Right lobe of liver (tissue), 6 donors: Measurements from ENCODE around the gene ATP10A. TPM values are rescaled to one million over a fixed set of nuclear protein-coding genes. Genes with fewer than 3 reads are reported as not detected.

Experiments
- ATAC-seq, 4 donors: fragments of 200-7000 bp; cut with Tn5 transposase; one replicate each; pipeline ENCODE4 v1.9.1; 2020; ENCODE audit warnings: mild to moderate bottlenecking in 4 of 4, moderate library complexity in 4 of 4
- DNase-seq, 3 donors: peaks; one replicate each; pipeline ENCODE4 v3.0.0-alpha.2; 2020
- H3K27ac ChIP-seq, 3 donors: fragments of 200-600 bp; one replicate each; pipeline ENCODE4 v1.8.0; 2022
- H3K27me3 ChIP-seq, 2 donors: fragments of 200-600 bp; one replicate each; pipeline ENCODE4 v1.8.0; 2022
- H3K36me3 ChIP-seq, 4 donors: fragments of 200-600 bp; sonication (generic) in 1 of 4; one replicate each; pipeline versions ENCODE4 v1.5.1 to v1.8.0; 2017 to 2022; ENCODE audit warnings: control low read depth in 1 of 4
- H3K4me1 ChIP-seq, 4 donors: fragments of 200-600 bp; sonication (generic) in 1 of 4; one replicate each; pipeline versions ENCODE4 v1.5.1 to v1.8.0; 2017 to 2022; ENCODE audit warnings: control low read depth in 1 of 4
- H3K4me3 ChIP-seq, 3 donors: fragments of 200-600 bp; one replicate each; pipeline ENCODE4 v1.8.0; 2022
- H3K9me3 ChIP-seq, 4 donors: fragments of 200-600 bp; sonication (generic) in 1 of 4; one replicate each; pipeline versions ENCODE4 v1.5.1 to v1.8.0; 2017 to 2022; ENCODE audit warnings: control low read depth in 1 of 4
- CTCF ChIP-seq, 4 donors: fragments of 200-600 bp in 3 of 4; fragments of 450-650 bp in 1 of 4; IDR thresholded peaks; one replicate each; pipeline versions ENCODE4 v1.5.1 to v1.8.0; 2016 to 2022; ENCODE audit warnings: antibody characterized with exemption in 4 of 4, mild to moderate bottlenecking in 2 of 4
- POLR2A ChIP-seq: fragments of 450-650 bp; IDR thresholded peaks from one replicate; pipeline ENCODE4 v1.6.1; 2017; ENCODE audit warnings: antibody characterized with exemption, mild to moderate bottlenecking
- WGBS: methylation state at CpG from one replicate; pipeline ENCODE4 v1.1.6; 2018; ENCODE audit warnings: low coverage, low lambda C conversion rate; ENCODE audit not compliant: insufficient coverage; ENCODE audit errors: missing lambda C conversion rate; 5-methylcytosine and 5-hydroxymethylcytosine counted together
- intact Hi-C, 2 donors: fragments of 100-400 bp; cut with DNase I; formaldehyde crosslinking; loops; one replicate each; pipeline versions ENCODE4 v1.11.2 to v1.14.1; 2022
- total RNA-seq, 6 experiments: library from RNA; depleted of rRNA in 2 of 6; stranded (reverse); fragments of >200 nt in 2 of 6; fragmentation: NEBNext Ultra II Directional in 3 of 6; extraction: Animal tissue kit (Norgen Biotek cat#: 25700) in 3 of 6; gene quantifications; one replicate each; pipeline versions ENCODE4 v1.1.0 to v1.2.4, GENCODE V29; 2016 to 2023
- donor health status: DM: no; HTN: yes; CAD: no.
- donor health status: DM: no; HTN: no; CAD: no.
- donor health status: DM: no; HTN: no; CAD: no.
- donor health status: DM: no; HTN: yes; CAD: no.
- donor health status: DM: no; HTN: yes; CAD: no.

The ATP10A gene
- total RNA-seq, 6 experiments from 2014 or later, result 0.15 to 1.00 (median 0.34) TPM

DNA sequence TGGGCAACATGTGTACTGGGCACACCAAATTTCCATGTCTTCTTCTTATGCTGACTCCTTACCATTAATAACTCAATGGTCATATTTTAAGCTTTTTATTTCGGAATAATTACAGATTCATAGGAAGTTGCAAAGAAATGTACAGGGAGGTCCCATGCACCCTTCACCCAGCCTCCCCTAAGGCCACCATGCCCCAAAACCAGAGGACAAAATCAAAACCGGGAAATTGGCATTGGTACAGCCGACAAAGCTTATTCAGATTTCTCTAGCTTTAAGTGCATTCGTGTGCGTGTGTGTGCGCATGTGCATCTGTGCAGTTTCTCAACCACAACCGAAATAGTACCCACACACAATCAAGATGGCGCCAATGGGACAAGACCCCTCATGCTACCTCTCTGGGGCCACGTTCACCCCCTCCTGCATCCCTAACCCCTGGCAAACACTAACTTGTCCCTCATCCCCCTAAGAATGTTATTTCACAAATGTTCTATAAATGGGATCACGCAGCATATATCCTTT lies 23.4 kb downstream of the ATP10A start:
- Histone ChIP-seq H3K27me3 (no peaks in the 10 kb centered on the region), H3K4me3 (no peak overlapping the region), H3K4me1 (no peaks in the 10 kb centered on the region), H3K36me3 (no peaks in the 10 kb centered on the region), H3K9me3 (no peaks in the 10 kb centered on the region), H3K27ac (no peak overlapping the region)
- DNase-seq, result no peak
- WGBS, result 67% methylated on average over 9 of the region's 10 CpGs
- intact Hi-C loops, result no loop called here
- no peak for ATAC-seq
- TF ChIP-seq CTCF (IDR thresholded peaks at IDR 0.05) (no peak), POLR2A (no peak)

DNA sequence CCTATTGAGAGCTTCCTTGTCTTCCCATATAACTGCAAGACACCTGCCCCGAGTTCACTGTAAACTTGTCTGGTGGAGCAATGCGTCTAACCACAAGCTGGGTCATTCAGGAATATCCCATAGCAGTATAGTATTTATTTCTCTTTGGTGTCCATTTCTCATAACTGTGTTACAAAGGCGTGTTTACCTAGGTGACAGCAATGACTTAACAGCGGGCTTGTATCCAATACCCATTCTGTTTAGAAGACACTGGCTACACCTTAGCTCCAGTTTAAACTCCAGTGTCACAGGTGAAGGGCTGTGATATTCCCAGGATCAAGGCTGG lies 24.3 kb downstream of the ATP10A start:
- WGBS, result 18% methylated on average over 4 of the region's 4 CpGs
- Histone ChIP-seq H3K27ac (no peak overlapping the region), H3K9me3 (no peaks in the 10 kb centered on the region), H3K4me1 (no peaks in the 10 kb centered on the region), H3K27me3 (no peaks in the 10 kb centered on the region), H3K4me3 (no peak overlapping the region), H3K36me3 (no peaks in the 10 kb centered on the region)
- intact Hi-C loops, result no loop called here
- no peak for DNase-seq
- no peak for ATAC-seq
- TF ChIP-seq CTCF (IDR thresholded peaks at IDR 0.05), result no peak
- no peak for TF ChIP-seq POLR2A

DNA sequence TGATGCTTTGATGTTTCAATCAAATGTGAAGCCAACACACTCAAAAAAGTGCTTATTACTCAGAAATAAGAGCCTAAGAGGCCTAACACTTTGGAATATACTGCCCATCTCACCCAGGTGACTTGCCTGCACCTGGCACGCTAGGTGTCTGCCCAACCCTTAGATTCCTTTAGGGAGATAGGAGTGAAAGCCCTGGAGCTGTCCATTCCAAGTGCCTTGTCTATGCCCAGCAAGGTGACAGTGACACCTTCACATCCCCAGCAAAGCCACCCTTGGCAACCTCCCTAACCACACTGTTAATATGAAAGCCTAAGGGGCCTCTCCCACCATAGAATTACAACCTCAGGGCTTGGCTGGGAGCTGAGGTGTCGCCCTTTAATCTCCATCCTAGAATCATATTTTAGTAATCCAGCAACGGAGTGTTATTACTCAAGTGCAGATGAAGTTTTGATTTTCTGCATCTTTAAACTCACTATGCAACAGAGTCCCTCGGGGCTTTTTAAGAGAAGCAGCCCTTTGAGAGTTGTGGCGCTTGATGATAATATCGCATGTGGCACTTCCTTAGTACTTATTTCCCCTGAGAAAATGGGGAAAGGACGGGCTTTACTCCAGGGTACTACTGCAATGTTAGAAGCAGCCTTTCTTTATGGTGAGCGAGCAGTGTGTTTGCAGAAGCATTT lies 24.8 kb downstream of the ATP10A start:
- intact Hi-C loops, result no loop called here
- Histone ChIP-seq H3K27ac (no peak overlapping the region), H3K36me3 (no peaks in the 10 kb centered on the region), H3K9me3 (no peaks in the 10 kb centered on the region), H3K4me3 (no peak overlapping the region), H3K4me1 (no peaks in the 10 kb centered on the region), H3K27me3 (no peaks in the 10 kb centered on the region)
- TF ChIP-seq POLR2A (no peak), CTCF (IDR thresholded peaks at IDR 0.05) (no peak)
- ATAC-seq, result no peak
- no peak for DNase-seq
- WGBS, result 33% methylated on average over 7 of the region's 8 CpGs

GRCh38 chr15:25832158-25832557 lies 31.0 kb downstream of the ATP10A start:
- TF ChIP-seq POLR2A, result no peak
- TF ChIP-seq CTCF (IDR thresholded peaks at IDR 0.05), result no peak
- ATAC-seq (no peak), DNase-seq (no peak)
- Histone ChIP-seq H3K4me1 (no peaks in the 10 kb centered on the region), H3K36me3 (no peaks in the 10 kb centered on the region), H3K27ac (no peak overlapping the region), H3K9me3 (no peaks in the 10 kb centered on the region), H3K4me3 (no peak overlapping the region), H3K27me3 (no peaks in the 10 kb centered on the region)
- intact Hi-C loops, result no loop called here
- WGBS, result 88% methylated on average over 4 of the region's 5 CpGs
